OCI-LY1 (cell line): ENCODE data around the gene VAV3.

Experiments used
- EZH2 ChIP-seq: fragments of 200-600 bp; sonication (generic), shearing (Covaris generic); IDR thresholded peaks from 2 replicates; pipeline ENCODE4 v1.8.0; 2017; ENCODE audit warnings: borderline replicate concordance, mixed run types, mild to moderate bottlenecking, antibody characterized with exemption, low read length, moderate library complexity, mixed read lengths
- TF ChIP-seq, protein P1 (sequence below): fragments of 200-600 bp; sonication (generic), shearing (Covaris generic); IDR thresholded peaks from 2 replicates; pipeline ENCODE4 v1.5.1; 2017; ENCODE audit warnings: mild to moderate bottlenecking, antibody characterized with exemption, low read length, moderate library complexity, mixed read lengths

DNA sequence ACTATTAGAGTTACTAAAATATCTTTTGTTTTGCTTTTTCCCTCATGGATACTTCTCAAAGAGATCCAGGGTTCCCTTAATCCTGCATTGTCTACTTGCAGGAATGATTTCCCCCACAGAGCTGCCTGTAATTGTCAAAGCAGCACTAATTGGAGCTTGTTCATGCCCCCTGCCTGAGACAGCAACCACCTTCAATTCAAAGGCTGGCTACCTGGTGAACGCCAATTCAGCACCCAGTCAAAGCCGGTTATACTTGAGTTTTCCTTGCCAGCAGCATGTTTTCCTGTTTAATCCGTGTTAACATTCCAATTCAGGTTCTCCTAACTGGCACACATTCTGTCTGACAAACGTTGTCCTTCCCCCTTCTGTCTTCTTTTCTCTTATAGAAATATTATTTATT lies 441.2 kb downstream of the VAV3 start:
- TF ChIP-seq, protein P1, sequence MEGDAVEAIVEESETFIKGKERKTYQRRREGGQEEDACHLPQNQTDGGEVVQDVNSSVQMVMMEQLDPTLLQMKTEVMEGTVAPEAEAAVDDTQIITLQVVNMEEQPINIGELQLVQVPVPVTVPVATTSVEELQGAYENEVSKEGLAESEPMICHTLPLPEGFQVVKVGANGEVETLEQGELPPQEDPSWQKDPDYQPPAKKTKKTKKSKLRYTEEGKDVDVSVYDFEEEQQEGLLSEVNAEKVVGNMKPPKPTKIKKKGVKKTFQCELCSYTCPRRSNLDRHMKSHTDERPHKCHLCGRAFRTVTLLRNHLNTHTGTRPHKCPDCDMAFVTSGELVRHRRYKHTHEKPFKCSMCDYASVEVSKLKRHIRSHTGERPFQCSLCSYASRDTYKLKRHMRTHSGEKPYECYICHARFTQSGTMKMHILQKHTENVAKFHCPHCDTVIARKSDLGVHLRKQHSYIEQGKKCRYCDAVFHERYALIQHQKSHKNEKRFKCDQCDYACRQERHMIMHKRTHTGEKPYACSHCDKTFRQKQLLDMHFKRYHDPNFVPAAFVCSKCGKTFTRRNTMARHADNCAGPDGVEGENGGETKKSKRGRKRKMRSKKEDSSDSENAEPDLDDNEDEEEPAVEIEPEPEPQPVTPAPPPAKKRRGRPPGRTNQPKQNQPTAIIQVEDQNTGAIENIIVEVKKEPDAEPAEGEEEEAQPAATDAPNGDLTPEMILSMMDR, result no peak
- TF ChIP-seq EZH2, result no peak
